ENCODE measurements around the gene SLC25A26.
"Not testable (repeated sequence)": the region's sequence is repeated elsewhere in the genome, so short reads cannot be mapped to it uniquely, and the experiment has no call there.

SLC25A26 gene

DNA sequence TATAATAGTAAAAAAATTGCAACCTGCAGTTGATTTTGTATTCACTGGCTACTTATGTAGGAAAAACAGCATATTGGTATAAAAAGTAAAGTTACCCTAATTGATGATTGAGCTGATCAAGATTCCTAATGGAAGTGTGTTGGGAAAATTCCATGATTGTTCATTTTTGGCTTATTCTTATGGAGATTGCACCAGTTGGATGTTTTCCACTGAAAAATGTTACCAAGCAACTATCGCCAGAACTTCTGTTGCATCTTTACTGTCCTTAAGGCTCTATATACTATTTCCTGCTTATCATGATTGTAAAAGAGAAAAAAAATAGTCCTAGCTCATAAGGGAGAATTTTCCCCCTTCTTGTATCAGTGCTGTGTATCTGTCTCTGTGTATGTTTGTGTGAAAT is 48.6 kb downstream of the SLC25A26 start:
- DNase-seq (ENCODE audit: low read depth): no peak

DNA sequence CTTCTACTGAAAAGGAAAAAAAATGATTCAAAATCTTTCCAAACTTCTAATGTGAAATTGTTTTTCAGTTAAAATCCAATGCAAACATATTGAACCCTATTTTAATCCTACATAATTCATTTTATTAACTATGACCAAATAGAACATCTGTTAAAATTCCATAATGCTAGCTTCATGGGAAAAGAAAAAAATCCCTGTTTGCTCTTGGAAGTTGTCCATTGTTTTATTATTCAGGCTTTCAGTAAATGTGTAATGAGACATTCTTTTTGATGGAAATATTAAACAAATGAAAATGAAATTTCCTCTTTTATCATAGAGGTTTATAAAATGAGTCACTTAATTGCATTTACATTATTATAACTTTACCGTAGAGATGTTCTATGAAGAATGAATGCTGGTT is 49.5 kb downstream of the SLC25A26 start:
- DNase-seq (ENCODE audit: low read depth): no peak

DNA sequence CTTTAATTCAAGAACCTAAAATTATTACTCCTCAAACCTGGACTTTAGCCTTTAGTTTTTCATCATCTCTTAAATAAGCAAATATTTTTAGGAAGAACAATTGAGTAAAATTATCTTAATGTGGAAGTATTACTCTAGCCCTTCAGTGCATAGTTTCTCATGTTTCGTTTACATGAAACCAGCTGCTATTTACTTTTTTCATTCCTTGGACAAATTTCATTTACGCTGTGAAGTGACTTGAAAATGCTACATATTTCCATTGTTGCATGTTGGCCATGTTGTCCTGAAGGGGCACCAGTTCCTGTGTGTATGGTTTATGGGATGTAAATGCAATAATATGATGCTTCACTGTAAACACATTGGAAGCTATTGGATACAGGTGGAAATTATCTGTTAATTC is 49.9 kb downstream of the SLC25A26 start:
- DNase-seq (ENCODE audit: low read depth): no peak

DNA sequence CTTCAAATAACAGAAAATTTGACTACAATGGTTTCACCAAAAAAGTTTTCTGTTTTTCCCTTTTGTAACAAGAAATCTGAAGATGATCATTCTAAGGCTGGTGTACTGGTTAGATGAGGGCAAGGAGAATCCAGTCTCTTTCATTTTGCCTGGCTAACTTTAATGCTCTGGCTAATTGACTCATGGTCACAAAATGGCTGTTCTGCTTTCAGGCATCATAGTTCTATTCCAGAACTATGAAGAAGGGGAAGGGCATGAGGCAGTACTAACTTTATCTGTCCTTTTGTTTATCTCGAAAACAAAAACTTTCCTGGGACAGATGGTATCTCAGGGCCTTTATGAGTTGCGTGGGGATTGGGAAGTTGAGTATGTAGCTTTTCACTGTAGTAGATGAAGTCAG is 50.4 kb downstream of the SLC25A26 start:
- DNase-seq (ENCODE audit: low read depth): no peak

DNA sequence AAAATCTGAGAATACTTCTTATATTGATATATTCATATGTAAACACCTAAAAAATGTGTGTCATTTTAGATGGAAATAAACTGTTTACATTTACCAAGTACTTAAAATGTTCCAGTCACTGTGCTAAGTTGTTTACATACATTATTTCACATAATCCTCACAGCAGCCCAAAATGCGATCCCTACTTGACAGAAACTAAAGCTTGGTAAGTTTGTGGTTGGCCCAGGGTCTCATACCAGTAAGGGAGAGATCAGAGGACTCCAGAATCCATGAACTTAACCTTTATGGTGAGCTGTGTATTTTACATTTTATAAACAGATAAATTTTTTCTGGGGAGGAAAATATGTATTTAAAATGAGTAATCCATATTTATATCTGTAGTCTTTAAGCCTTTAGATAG is 51.2 kb downstream of the SLC25A26 start:
- no peak for DNase-seq (ENCODE audit: low read depth)

DNA sequence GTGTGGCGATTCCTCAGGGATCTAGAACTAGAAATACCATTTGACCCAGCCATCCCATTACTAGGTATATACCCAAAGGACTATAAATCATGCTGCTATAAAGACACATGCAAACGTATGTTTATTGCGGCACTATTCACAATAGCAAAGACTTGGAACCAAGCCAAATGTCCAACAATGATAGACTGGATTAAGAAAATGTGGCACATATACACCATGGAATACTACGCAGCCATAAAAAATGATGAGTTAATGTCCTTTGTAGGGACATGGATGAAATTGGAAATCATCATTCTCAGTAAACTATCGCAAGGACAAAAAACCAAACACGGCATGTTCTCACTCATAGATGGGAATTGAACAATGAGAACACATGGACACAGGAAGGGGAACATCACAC is 54.0 kb downstream of the SLC25A26 start:
- not testable (repeated sequence) for DNase-seq (ENCODE audit: low read depth)

DNA sequence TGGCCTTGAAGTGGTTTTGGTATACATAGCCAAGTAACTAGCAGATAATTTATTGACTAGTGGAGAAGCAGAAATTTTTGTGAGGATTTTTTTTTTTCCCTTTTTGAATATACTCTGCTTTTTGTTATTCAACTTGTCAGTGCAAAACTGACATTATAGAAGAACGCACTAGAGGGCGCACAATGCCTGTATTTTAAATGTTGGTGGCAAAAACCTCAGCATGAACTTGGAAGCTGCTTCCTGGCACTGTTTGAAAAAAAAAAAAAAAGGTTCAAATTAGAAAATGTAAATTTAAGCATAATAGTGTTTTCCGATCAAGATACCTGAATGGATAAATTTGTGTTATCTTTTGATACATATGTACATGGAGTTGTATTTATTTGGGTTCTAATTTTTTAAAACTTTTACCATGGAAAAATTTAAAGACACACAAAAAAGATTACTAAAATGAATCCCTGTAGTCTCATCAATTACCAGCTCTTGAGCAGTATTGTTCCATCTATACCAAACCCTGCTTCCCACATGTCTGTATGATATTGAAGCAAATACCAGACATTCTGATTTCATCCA is 56.0 kb downstream of the SLC25A26 start:
- peak; percentile 73 for DNase-seq (ENCODE audit: low read depth)

DNA sequence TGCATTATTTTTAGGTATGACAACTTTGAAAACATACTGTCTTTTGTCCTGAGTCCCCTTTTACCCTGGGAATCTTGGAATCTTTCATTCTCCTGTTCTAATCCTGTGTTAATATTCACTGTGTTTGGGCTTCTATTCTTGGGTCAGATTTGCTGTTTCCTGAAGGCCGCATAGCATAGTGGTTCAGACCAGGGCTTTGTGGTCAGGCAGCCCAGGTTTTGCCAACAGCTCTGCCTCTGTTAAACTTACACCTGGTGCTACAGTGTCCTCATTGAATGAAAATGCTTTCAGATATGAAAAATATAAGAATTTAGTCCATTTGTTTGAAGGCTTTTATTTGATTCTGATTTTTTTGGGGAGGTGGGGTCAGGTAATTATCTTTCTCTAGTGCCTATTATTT is 58.4 kb downstream of the SLC25A26 start:
- no peak for DNase-seq (ENCODE audit: low read depth)

DNA sequence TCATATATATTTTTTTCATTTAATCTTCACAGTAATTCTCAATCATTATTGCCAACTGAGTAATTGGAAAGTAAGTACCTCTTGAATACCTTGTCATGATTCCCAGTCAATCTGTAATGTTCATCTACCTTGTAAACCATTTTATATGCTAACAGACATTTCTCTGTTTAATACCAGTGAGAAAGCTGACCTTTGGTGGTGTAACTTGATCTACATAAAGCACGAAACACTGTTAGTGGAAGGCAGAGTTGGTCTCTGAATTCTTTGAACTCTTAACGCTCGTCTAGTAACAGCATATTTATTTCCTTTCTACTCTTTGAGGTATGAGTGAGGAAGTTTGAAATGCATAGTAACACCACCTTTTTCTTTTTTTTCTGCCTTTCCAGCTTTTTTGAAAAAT is 59.5 kb downstream of the SLC25A26 start:
- no peak for DNase-seq (ENCODE audit: low read depth)

DNA sequence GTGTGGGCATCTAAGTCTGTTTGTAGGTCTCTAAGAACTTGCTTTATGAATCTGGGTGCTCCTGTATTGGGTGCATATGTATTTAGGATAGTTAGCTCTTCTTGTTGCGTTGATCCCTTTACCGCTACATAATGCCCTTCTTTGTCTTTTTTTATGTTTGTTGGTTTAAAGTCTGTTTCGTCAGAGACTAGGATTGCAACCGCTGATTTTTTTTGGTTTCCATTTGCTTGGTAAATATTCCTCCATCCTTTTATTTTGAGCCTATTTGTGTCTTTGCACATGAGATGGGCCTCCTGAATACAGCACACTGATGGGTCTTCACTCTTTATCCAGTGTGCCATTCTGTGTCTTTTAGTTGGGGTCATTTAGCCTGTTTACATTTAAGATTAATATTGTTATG is 71.1 kb downstream of the SLC25A26 start:
- not testable (repeated sequence) for DNase-seq (ENCODE audit: low read depth)

DNA sequence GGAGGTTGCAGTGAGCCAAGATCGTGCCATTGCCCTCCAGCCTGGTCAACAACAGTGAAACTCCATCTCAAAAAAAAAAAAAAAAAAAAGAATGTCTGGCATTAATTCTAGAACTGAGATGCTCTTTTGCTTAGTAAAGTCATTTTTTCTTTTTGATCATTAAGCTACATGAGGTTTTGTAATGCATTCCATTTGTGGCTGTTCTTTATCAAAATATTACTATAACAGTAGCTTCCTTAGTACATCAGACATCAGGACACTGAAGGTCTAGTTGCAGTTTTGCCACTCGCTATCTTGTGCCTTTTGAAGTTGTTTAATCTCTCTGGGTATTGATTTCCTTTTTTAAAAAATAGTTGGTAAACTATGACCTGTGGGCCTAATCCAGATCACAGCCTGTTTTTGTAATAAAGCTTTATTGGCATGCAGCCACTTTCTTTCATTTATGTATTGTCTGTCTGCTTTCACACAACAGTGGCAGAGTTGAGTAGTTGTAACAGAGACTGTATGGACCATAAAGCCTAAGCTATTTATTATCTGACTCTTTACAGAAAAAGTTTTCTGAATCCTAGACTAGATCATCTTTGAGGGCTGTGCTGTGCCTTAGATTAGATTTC is 76.6 kb downstream of the SLC25A26 start:
- no peak for DNase-seq (ENCODE audit: low read depth)

DNA sequence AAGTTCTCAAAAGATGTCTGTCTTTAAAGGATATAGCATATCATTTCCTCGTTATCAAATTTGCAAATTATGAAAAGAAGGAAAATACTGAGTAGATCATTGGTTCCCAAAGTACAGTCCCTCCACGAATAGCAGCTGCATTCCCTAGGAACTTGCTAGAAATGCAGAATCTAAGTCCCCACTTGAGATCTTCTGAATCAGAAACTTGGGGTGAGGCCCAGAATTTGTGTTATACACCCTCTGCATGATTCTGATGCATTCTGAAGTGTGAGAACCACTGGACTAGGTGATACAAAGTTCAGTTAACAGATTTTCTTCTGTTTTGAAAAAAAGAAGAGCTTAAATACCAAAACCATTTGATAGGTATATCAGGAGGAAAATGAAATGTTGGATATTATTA is 77.1 kb downstream of the SLC25A26 start:
- DNase-seq (ENCODE audit: low read depth): peak; percentile 17

DNA sequence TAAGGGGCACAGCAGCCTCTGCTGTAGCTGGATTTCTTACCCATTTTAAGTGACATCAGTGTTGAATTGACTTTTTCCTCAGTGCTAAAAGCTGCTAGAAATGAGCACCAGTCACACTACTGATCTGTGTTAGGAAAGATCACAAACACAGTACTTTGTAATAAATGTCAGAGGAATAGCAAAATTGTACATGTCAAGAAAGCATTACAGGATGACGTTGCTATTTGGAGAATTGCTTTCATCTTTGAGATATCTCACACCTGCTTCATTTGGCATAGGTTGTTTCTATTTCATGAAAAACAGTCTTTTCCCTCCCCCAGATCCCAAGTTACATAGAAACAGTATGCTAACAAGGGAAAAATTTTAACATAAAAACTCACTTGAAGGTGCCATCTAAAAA is 77.8 kb downstream of the SLC25A26 start:
- DNase-seq (ENCODE audit: low read depth): no peak

DNA sequence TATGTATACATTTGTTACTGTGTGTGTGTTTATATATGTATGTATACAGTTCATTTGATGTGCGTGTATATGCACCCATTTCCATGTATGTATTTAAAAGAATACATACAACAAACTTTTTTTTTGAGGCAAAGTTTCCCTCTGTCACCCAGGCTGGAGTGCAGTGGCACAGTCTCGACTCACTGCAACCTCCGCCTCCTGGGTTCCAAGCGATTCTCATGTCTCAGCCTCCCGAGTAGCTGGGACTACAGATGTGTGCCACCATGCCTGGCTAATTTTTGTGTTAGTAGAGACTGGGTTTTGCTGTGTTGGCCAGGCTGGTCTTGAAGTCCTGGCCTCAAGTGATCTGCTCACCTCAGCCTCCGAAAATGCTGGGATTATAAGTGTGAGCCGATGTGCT is 78.3 kb downstream of the SLC25A26 start:
- not testable (repeated sequence) for DNase-seq (ENCODE audit: low read depth)

DNA sequence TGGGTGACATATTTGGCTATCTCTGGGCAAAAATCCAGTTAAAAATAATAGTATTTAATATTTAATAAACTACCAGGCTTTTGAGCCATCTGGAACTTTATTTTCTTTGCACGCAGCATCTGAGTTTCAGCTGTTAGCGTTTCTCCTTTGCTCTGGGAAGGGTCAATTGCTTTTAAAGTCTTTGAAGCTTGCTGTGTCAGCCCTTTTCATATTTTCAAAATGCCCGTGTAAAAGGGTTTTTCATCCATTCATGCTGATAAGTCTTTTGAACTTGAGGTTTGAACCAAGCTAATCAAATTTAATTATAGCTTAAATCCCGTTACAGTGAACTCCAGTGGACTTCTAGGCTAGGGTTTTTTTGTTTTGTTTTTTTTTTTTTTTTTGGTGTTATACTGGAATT is 79.1 kb downstream of the SLC25A26 start:
- no peak for DNase-seq (ENCODE audit: low read depth)

DNA sequence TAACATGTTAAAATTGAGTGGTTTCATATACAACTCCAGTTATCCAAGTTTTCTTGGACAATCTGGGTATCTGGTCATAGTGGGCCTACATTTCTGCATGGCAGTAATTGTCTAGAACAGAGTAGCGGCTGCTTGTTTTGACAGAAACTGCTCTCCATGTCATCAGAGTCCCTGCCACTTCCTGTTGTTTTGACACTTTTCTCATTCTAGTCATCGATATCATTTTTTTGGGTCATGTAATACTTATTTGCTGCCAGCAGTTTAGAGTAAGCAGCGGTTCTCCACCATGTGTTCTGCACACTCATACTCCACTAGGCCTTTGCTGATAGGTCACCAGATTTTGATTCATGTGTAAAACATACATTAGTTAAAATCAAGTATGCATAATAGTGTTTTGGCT is 81.5 kb downstream of the SLC25A26 start:
- no peak for DNase-seq (ENCODE audit: low read depth)

DNA sequence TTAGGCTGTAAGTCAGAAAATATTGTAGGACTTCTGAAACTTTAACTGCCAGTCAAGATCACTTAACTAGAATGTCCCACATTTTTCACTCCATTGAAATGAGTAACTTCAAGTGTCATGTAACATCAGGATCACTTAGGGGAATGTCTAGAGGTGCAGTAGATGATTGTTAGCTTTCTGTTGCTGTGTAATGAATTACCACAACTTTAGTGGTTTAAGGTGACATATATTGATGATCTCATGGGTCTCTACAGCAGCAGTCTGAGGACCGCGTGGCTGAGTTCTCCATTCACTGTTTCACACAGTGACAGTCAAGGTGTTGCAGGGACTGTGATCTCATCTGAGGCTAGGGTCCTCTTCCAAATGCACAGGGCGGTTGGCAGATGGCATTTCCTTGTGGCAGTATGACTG is 82.7 kb downstream of the SLC25A26 start:
- DNase-seq (ENCODE audit: low read depth): no peak

DNA sequence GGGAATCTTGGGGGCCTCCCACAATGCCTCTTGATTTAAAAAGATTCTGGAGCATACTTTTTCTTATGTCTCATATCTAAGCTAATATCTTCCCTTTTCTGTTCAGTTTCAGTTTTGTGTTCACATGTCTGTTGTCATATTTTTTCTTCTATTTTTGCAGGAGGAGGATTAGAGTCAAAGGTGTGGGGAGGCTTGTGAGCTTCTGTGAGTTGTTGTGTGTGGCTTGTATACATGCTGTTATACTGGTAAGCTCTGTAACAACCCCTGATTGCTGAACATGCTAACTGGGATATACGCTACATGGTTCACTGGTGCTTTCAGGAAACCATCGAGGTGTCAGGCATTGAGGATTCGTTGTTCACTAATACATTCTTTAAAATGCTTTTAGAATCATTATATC is 83.5 kb downstream of the SLC25A26 start:
- DNase-seq (ENCODE audit: low read depth): no peak

DNA sequence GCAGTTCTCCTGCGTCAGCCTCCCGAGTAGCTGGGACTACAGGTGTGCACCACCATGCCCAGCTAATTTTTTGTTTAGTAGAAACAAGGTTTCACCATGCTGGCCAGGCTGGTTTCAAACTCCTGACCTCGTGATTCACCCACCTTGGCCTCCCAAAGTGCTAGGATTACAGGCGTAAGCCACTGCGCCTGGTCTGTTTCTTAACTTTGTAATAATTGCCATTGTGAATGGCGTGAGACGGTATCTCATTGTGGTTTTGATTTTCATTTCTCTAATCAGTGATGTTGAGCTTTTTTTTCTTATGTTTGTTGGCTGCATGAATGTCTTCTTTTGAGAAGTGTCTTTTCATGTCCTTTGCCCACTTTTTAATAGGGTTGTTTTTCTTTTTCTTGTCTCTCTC is 85.3 kb downstream of the SLC25A26 start:
- not testable (repeated sequence) for DNase-seq (ENCODE audit: low read depth)

DNA sequence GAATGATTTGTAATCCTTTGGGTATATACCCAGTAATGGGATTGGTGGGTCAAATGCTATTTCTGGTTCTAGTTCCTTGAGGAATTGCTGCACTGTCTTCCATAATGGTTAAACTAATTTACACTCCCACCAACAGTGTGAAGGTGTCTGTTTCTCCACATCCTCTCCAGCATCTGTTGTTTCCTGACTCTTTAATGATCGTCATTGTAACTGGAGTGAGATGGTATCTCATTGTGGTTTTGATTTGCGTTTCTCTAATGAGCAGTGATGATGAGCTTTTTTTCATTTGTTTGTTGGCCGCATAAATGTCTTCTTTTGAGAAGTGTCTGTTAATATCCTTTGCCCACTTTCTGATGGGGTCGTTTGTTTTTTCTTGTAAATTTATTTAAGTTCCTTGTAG is 86.2 kb downstream of the SLC25A26 start:
- DNase-seq (ENCODE audit: low read depth): not testable (repeated sequence)

DNA sequence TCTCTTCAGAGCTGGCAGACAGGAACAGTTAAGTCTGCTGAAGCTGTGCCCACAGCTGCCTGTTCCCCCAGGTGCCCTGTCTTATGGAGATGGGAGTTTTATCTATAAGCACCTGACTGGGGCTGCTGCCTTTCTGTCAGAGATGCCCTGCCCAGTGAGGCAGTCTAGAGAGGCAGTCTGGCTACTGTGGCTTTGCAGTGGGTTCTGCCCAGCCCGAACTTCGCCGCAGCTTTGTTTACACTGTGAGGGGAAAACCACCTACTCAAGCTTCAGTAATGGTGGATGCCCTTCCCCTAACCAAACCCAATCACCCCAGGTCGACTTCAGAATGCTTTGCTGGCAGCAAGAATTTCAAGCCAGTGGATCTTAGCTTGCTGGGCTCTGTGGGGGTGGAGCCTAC is 91.2 kb downstream of the SLC25A26 start:
- no peak for DNase-seq (ENCODE audit: low read depth)

DNA sequence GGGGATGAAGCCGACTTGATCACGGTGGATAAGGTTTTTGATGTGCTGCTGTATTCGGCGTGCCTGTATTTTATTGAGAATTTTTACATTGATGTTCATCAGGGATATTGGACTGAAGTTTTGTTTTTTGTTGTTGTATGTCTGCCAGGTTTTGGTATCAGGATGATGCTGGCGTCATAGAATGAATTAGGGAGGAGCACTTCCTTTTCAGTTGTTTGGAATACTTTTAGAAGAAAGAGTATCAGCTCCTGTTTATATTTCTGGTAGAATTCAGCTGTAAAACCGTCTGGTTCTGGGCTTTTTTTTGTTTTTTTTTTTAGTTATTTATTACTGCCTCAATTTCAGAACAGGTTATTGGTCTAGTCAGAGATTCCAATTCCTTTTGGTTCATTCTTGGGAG is 93.7 kb downstream of the SLC25A26 start:
- no peak for DNase-seq (ENCODE audit: low read depth)

DNA sequence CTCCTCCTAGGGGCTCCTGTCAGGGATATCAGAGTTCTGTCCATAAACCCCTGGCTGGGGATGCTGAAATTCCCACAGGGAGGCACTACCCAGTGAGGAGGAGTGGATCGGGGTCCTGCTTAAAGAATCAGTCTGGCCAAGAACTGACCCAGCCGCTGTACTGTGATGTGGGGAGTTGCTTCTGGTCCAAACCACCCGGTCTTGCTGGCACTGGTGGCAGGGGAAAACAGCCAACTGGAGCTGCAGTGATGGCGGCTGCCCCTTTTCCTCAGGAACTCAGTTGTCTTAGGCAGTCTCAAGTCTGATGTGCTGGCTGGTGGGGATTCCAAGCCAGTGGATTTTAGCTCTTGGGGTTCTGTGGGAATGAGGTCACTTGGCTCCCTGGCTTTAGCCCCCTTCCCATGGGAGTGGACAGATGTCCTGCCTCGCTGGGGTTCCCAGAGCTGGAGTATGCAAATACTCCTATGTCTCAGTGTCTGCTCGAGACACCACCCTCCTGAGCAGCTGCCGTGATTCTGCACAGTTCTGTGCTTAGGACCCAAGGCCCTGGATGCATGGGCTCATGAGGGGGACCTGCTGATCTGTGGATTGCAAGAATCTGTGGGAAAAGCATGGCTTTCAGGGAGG is 97.1 kb downstream of the SLC25A26 start:
- no peak for DNase-seq (ENCODE audit: low read depth)

DNA sequence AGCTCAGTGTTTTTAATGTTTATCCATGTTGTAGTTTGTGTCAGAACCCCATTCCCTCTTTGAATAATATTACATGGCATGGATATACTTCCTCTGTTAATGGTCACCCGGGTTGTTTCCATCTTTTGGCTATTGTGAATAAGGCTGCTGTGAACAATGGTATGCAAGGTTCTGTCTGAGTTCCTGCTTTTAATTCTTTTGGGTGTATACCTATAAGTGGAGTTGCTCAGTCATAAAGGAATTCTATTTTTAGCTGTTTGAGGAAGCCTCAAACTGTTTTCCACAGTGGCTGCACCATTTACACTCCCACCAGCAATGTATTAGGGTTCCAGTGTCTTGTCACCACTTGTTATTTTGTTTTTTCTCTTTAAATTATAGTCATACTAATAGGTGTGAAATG is 99.6 kb downstream of the SLC25A26 start:
- no peak for DNase-seq (ENCODE audit: low read depth)

Data from ELR (cell line).